Measurements from ENCODE around the gene CELF5. TPM values are rescaled to one million over a fixed set of nuclear protein-coding genes. Genes with fewer than 3 reads are reported as not detected.
"Not testable (repeated sequence)": the region's sequence is repeated elsewhere in the genome, so short reads cannot be mapped to it uniquely, and the experiment has no call there.

CELF5 gene
- total and polyA plus RNA-seq, 10 donors, result 0.05 to 0.19 (median 0.10) TPM; not detected in 7

- no peak overlapping the region for H3K4me3 ChIP-seq
- H3K36me3 ChIP-seq, result no peaks in the 10 kb centered on the region
- peaks cover 0 to 23% (median 0%) of the 10 kb centered on the region in 7 donors for H3K27me3 ChIP-seq (replicated peaks in 1 of 7)
- H3K9me3 ChIP-seq, result no peaks in the 10 kb centered on the region
- peak; percentile 55 to 80 (median 73) for TF ChIP-seq POLR2AphosphoS5 (IDR thresholded peaks at IDR 0.05)
- no peak for TF ChIP-seq CTCF (IDR thresholded peaks at IDR 0.05 in 8 of 11, conservative IDR thresholded peaks at IDR 0.05 in 3 of 11)
- peaks cover 6 to 40% (median 33%) of the 10 kb centered on the region in 6 donors for H3K4me1 ChIP-seq
- no peak for DNase-seq
- peak overlapping the region in 7 of 8 donors; percentile 22 to 82 (median 77) for H3K27ac ChIP-seq
- 45 to 63% (median 48%) methylated on average over 19 to 22 of the region's 22 CpGs for WGBS, 5 donors
- intact Hi-C loops (cut with DNase I; ENCODE audit: low total_unique reads), result no loop called here
These were observed 112.4 kb downstream of the CELF5 start for GRCh38 chr19:3336680-3337523.

GRCh38 chr19:3338541-3339181, 114.2 kb downstream of the CELF5 start:
- Histone ChIP-seq H3K4me1 (peaks cover 6 to 55% (median 41%) of the 10 kb centered on the region in 6 donors), H3K27me3 (replicated peaks in 1 of 7) (peaks cover 0 to 23% (median 0%) of the 10 kb centered on the region in 7 donors), H3K27ac (peak overlapping the region in 4 of 8 donors; percentile 32 to 78 (median 64)), H3K36me3 (no peaks in the 10 kb centered on the region), H3K4me3 (peak overlapping the region in 1 of 8 donors; percentile 21), H3K9me3 (no peaks in the 10 kb centered on the region)
- intact Hi-C loops (cut with DNase I; ENCODE audit: low total_unique reads), result no loop called here
- peak; percentile 84 for DNase-seq
- WGBS, 5 donors, result 10 to 19% (median 18%) methylated on average over 11 to 12 of the region's 12 CpGs
- TF ChIP-seq POLR2AphosphoS5 (IDR thresholded peaks at IDR 0.05) (peak; percentile 42 to 46 (median 44)), CTCF (IDR thresholded peaks at IDR 0.05 in 8 of 11, conservative IDR thresholded peaks at IDR 0.05 in 3 of 11) (no peak), POLR2A (IDR thresholded peaks at IDR 0.05) (no peak)

- Histone ChIP-seq H3K4me3 (no peak overlapping the region), H3K9me3 (no peaks in the 10 kb centered on the region), H3K27me3 (replicated peaks in 1 of 7) (peaks cover 0 to 22% (median 0%) of the 10 kb centered on the region in 7 donors), H3K36me3 (no peaks in the 10 kb centered on the region), H3K4me1 (peaks cover 6 to 60% (median 45%) of the 10 kb centered on the region in 6 donors), H3K27ac (no peak overlapping the region)
- WGBS, 5 donors, result 86 to 92% (median 87%) methylated on average over 8 to 11 of the region's 11 CpGs
- no peak for DNase-seq
- intact Hi-C loops (cut with DNase I; ENCODE audit: low total_unique reads), result no loop called here
- TF ChIP-seq POLR2A (IDR thresholded peaks at IDR 0.05) (no peak), POLR2AphosphoS5 (IDR thresholded peaks at IDR 0.05) (no peak), CTCF (IDR thresholded peaks at IDR 0.05 in 8 of 11, conservative IDR thresholded peaks at IDR 0.05 in 3 of 11) (no peak)
These were observed 115.9 kb downstream of the CELF5 start for GRCh38 chr19:3340340-3340739.

GRCh38 chr19:3342246-3342645, 117.8 kb downstream of the CELF5 start:
- Histone ChIP-seq H3K4me3 (no peak overlapping the region), H3K9me3 (no peaks in the 10 kb centered on the region), H3K4me1 (peaks cover 6 to 55% (median 36%) of the 10 kb centered on the region in 6 donors), H3K36me3 (no peaks in the 10 kb centered on the region), H3K27me3 (replicated peaks in 1 of 7) (peaks cover 0 to 9% (median 0%) of the 10 kb centered on the region in 7 donors), H3K27ac (no peak overlapping the region)
- WGBS, 5 donors, result 85 to 94% (median 90%) methylated on average over 8 to 9 of the region's 9 CpGs
- no peak for DNase-seq
- no peak for TF ChIP-seq CTCF (IDR thresholded peaks at IDR 0.05 in 8 of 11, conservative IDR thresholded peaks at IDR 0.05 in 3 of 11)
- no peak for TF ChIP-seq POLR2AphosphoS5 (IDR thresholded peaks at IDR 0.05)
- no peak for TF ChIP-seq POLR2A (IDR thresholded peaks at IDR 0.05)
- intact Hi-C loops (cut with DNase I; ENCODE audit: low total_unique reads), result no loop called here

GRCh38 chr19:3342962-3343361, 118.5 kb downstream of the CELF5 start:
- H3K36me3 ChIP-seq; H3K9me3 ChIP-seq; H3K27me3 ChIP-seq (replicated peaks in 1 of 7); H3K4me3 ChIP-seq; intact Hi-C loops (cut with DNase I; ENCODE audit: low total_unique reads); DNase-seq: not testable (repeated sequence)
- Histone ChIP-seq H3K4me1 (peaks cover 6 to 49% (median 33%) of the 10 kb centered on the region in 6 donors), H3K27ac (peak overlapping the region in 5 of 8 donors; percentile 70 to 79 (median 74))
- 74 to 87% (median 81%) methylated on average over 9 of the region's 9 CpGs for WGBS, 5 donors
